HepG2 (cell line): Measurements from ENCODE around the gene NANOS1. TPM values are rescaled to one million over a fixed set of nuclear protein-coding genes. Genes with fewer than 3 reads are reported as not detected.

Source experiments
- ATAC-seq: fragments of 200-7000 bp; cut with Tn5 transposase; 3 replicates; pipeline ENCODE4 v1.9.1; 2020; ENCODE audit warnings: mild to moderate bottlenecking, moderate library complexity
- BruUV-seq: library from RNA; stranded (reverse); fragments of 400-500 nt; replicated peaks from 2 replicates; lab custom pipeline; 2021; lab: Mats Ljungman, UMichigan
- CTCF ChIA-PET: fragments of 300-600 bp; formaldehyde crosslinking; extraction: SDS; loops from one replicate; lab custom pipeline; 2021; ENCODE audit warnings: low total read pairs, inconsistent platforms, low intra/inter-chr PET ratio; lab: Yijun Ruan, JAX
- POLR2A ChIA-PET: fragments of 350-600 bp; sonication (Branson Sonifier 250); formaldehyde crosslinking; loops from one replicate; lab custom pipeline; 2020; ENCODE audit warnings: antibody characterized with exemption, inconsistent platforms; lab: Yijun Ruan, JAX
- DNase-seq: peaks from one replicate; pipeline ENCODE4 v3.0.0-alpha.2; 2015; ENCODE audit warnings: low spot score
- FAIRE-seq: peaks from 3 replicates; lab custom pipeline; 2011; peaks lifted over from hg19 to GRCh38; lab: Jason Lieb, UNC
- H2AFZ ChIP-seq: one replicate; pipeline ENCODE4 v1.6.1; 2011; ENCODE audit warnings: low read length, inconsistent platforms
- H3K27ac ChIP-seq: fragments of 300-600 bp; 3 replicates; pipeline ENCODE4 v1.8.0; 2011; ENCODE audit warnings: mixed run types, mild to moderate bottlenecking, mixed read lengths, low read length, inconsistent platforms; ENCODE audit not compliant: insufficient read depth; ENCODE audit errors: extremely low read length
- H3K27me3 ChIP-seq, 2 experiments: fragments of 200-600 bp in 1 of 2; 2 replicates in 1 of 2; 3 replicates in 1 of 2; pipeline versions ENCODE4 v1.6.0 to v1.8.0; 2011; ENCODE audit warnings: low read length in 2 of 2, mild to moderate bottlenecking in 2 of 2, moderate library complexity in 2 of 2, inconsistent platforms in 1 of 2; ENCODE audit not compliant: insufficient read depth in 2 of 2, control insufficient read depth in 1 of 2
- H3K36me3 ChIP-seq, 2 experiments: fragments of 200-600 bp in 1 of 2; replicated peaks in 1 of 2; 2 replicates in 1 of 2; 3 replicates in 1 of 2; pipeline versions ENCODE4 v1.5.1 to v1.8.0; 2011; ENCODE audit warnings: low read length in 2 of 2, inconsistent platforms in 1 of 2; ENCODE audit not compliant: insufficient read depth in 2 of 2, control insufficient read depth in 1 of 2
- H3K4me1 ChIP-seq: 2 replicates; pipeline ENCODE4 v1.5.1; 2012; ENCODE audit warnings: low read length, inconsistent platforms; ENCODE audit not compliant: insufficient read depth
- H3K4me2 ChIP-seq: 2 replicates; pipeline ENCODE4 v1.6.0; 2011; ENCODE audit warnings: low read depth, low read length, inconsistent platforms
- H3K4me3 ChIP-seq, 3 experiments: fragments of 200-600 bp in 1 of 3; sonication (generic), shearing (Covaris generic) in 1 of 3; replicated peaks in 1 of 3; 2 replicates each; pipeline ENCODE4 v1.5.1; 2011 to 2016; ENCODE audit warnings: low read length in 3 of 3, inconsistent platforms in 2 of 3, low read depth in 2 of 3, mild to moderate bottlenecking in 2 of 3, control low read depth in 1 of 3, mixed read lengths in 1 of 3; ENCODE audit not compliant: insufficient read depth in 1 of 3
- H3K79me2 ChIP-seq: one replicate; pipeline ENCODE4 v1.6.1; 2011; ENCODE audit warnings: low read length, inconsistent platforms; ENCODE audit not compliant: insufficient read depth
- H3K9ac ChIP-seq: 2 replicates; pipeline ENCODE4 v1.6.0; 2011; ENCODE audit warnings: mild to moderate bottlenecking, low read depth, low read length, inconsistent platforms; ENCODE audit not compliant: insufficient read depth
- H3K9me3 ChIP-seq: 2 replicates; pipeline ENCODE4 v1.5.1; 2012; ENCODE audit warnings: mild to moderate bottlenecking, low read length
- H4K20me1 ChIP-seq: 2 replicates; pipeline ENCODE4 v1.6.0; 2011; ENCODE audit warnings: inconsistent platforms, mild to moderate bottlenecking, low read length, moderate library complexity; ENCODE audit not compliant: insufficient read depth
- GRHL1 ChIP-seq: sonication (generic); formaldehyde crosslinking; conservative IDR thresholded peaks from 2 replicates; pipeline ENCODE4 v1.8.0; 2022; ENCODE audit warnings: missing genetic modification reagents
- KAT8 ChIP-seq: IDR thresholded peaks from 2 replicates; pipeline ENCODE4 v1.6.1; 2016; ENCODE audit warnings: missing genetic modification reagents, missing compliant biosample characterization
- NFATC3 ChIP-seq: sonication (generic); formaldehyde crosslinking; IDR thresholded peaks from 2 replicates; pipeline ENCODE4 v1.5.1; 2020; ENCODE audit warnings: mild to moderate bottlenecking, missing genetic modification reagents
- NR2F2 ChIP-seq: IDR thresholded peaks from 2 replicates; pipeline ENCODE4 v1.6.1; 2012; ENCODE audit warnings: low read depth, inconsistent platforms, borderline replicate concordance
- PBX3 ChIP-seq: sonication (generic); formaldehyde crosslinking; IDR thresholded peaks from 2 replicates; pipeline ENCODE4 v1.8.1; 2023; ENCODE audit warnings: missing genetic modification reagents, inconsistent platforms, borderline replicate concordance
- RFX1 ChIP-seq: fragments of 450-650 bp; IDR thresholded peaks from 2 replicates; pipeline ENCODE4 v1.6.1; 2017
- SCMH1 ChIP-seq: sonication (generic); formaldehyde crosslinking; IDR thresholded peaks from 2 replicates; pipeline ENCODE4 v1.9.0; 2021; ENCODE audit warnings: missing genetic modification reagents, mild to moderate bottlenecking, borderline replicate concordance
- THYN1 ChIP-seq: sonication (generic); formaldehyde crosslinking; IDR thresholded peaks from 2 replicates; pipeline ENCODE4 v1.8.1; 2023; ENCODE audit warnings: low read depth, mild to moderate bottlenecking, moderate library complexity, missing genetic modification reagents, borderline replicate concordance
- U2AF2 ChIP-seq: fragments of 200-400 bp; formaldehyde crosslinking; IDR thresholded peaks from 2 replicates; pipeline ENCODE4 v1.6.1; 2017; ENCODE audit warnings: low read depth, mild to moderate bottlenecking, low read length
- ZNF333 ChIP-seq: sonication (generic); formaldehyde crosslinking; IDR thresholded peaks from 2 replicates; pipeline ENCODE4 v1.4.0; 2020; ENCODE audit warnings: mild to moderate bottlenecking, missing genetic modification reagents, borderline replicate concordance
- ZNF354B ChIP-seq: sonication (generic); formaldehyde crosslinking; IDR thresholded peaks from 2 replicates; pipeline ENCODE4 v1.8.0; 2022; ENCODE audit warnings: mild to moderate bottlenecking, missing genetic modification reagents
- ZSCAN21 ChIP-seq: sonication (generic); formaldehyde crosslinking; IDR thresholded peaks from 2 replicates; pipeline ENCODE4 v1.8.0; 2022; ENCODE audit warnings: mild to moderate bottlenecking, missing genetic modification reagents, moderate library complexity, borderline replicate concordance
- WGBS: methylation state at CpG from one replicate; pipeline ENCODE4 v1.1.6; 2017; ENCODE audit warnings: low lambda C conversion rate; 5-methylcytosine and 5-hydroxymethylcytosine counted together
- in situ Hi-C: cut with HindIII; loops from 2 replicates; pipeline ENCODE4 v1.10.0; 2017; ENCODE audit warnings: low pct_unique_long_range_greater_than_20kb; ENCODE audit not compliant: extremely low pct_ligation_motif_present
- intact Hi-C: fragments of 100-400 bp; cut with micrococcal nuclease; formaldehyde crosslinking; loops from one replicate; pipeline ENCODE4 v1.10.0; 2022; ENCODE audit not compliant: unreplicated experiment
- polyA plus RNA-seq, 8 experiments: library from polyadenylated mRNA; depleted of rRNA in 3 of 8; stranded (reverse) in 7 of 8; unstranded in 1 of 8; fragments of >200 nt; fragmentation: Illumina TruSeq in 4 of 8; extraction: Trizol in 4 of 8; gene quantifications; 2 replicates each; pipeline versions ENCODE4 v1.2.1 to v1.2.3, GENCODE V29; 2011 to 2016; ENCODE audit warnings: low read depth in 4 of 8, missing spikeins in 1 of 8, mixed read lengths in 1 of 8; ENCODE audit not compliant: insufficient read depth in 1 of 8
- total RNA-seq, 5 experiments: library from RNA; depleted of rRNA; stranded (reverse); fragments of >200 nt; fragmentation: Illumina TruSeq; extraction: Trizol; gene quantifications; 2 replicates each; pipeline ENCODE4 v1.2.3, GENCODE V29; 2016; ENCODE audit warnings: low read depth in 1 of 5

Gene NANOS1
- total and polyA plus RNA-seq, 2 of the 13 experiments (the other 11 are each of a cell fraction or from before 2014, with no cell fraction given): 1.7 to 2.2 TPM

DNA sequence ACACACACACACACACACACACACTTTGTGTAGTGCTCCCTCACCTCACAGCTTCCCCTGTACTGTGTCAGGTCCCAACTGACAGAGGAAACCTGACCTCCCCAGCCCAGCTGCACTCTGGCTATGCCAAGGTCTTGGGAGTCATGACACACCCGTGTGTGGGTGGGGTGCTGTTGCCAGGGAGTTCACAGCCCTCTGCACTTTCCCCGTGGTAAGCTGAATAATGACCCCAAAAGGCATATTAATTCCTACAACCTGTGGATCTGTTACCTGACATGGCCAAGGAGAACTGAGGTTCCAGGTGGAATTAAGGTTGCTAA is 8.9 kb upstream of the NANOS1 start:
- intact Hi-C loops (loop anchor here (10.0 kb wide), 1 partner anchor 266 kb away; the partner anchor contains the start of gene CACUL1), in situ Hi-C loops (no loop called here)
- 7% methylated on average over 2 of the region's 2 CpGs for WGBS
- Histone ChIP-seq H3K27me3 (peaks cover 5 to 39% of the 10 kb centered on the region in 2 experiments; a peak in 4 of 5 replicates), H3K79me2 (no peaks in the 10 kb centered on the region), H3K9ac (no peak overlapping the region), H3K27ac (no peak overlapping the region), H4K20me1 (no peaks in the 10 kb centered on the region), H3K4me2 (no peak overlapping the region), H2AFZ (no peak overlapping the region), H3K9me3 (no peaks in the 10 kb centered on the region), H3K4me1 (peaks cover 31% of the 10 kb centered on the region), H3K4me3 (no peak overlapping the region), H3K36me3 (no peaks in the 10 kb centered on the region)
- TF ChIP-seq NR2F2 (no peak), THYN1 (no peak), ZNF354B (CRISPR knock-in tag) (no peak), GRHL1 (no peak), PBX3 (no peak), NFATC3 (no peak), ZNF333 (CRISPR knock-in tag) (no peak), KAT8 (CRISPR knock-in tag) (no peak), ZSCAN21 (CRISPR knock-in tag) (no peak), U2AF2 (no peak), RFX1 (no peak), SCMH1 (no peak)
- POLR2A ChIA-PET: no interaction called here
- CTCF ChIA-PET: no interaction called here
- DNase-seq: no peak
- no TSS peak for BruUV-seq
- FAIRE-seq: no peak
- ATAC-seq: peak; percentile 30; the same call in 2 of the 3 replicates
